HCT116 (cell line): Measurements from ENCODE around the gene ALDOA.

Experiments
- RAD21 ChIP-seq: IDR thresholded peaks from 2 replicates; pipeline ENCODE4 v1.6.1; 2012; ENCODE audit warnings: low read depth, mild to moderate bottlenecking
- TF ChIP-seq, protein P1 (sequence below), 3 experiments: fragments of 200-600 bp in 1 of 3; sonication (generic) in 1 of 3; IDR thresholded peaks in 2 of 3; conservative IDR thresholded peaks in 1 of 3; 2 replicates each; pipeline ENCODE4 v1.5.1; 2012 to 2017; ENCODE audit warnings: low read depth in 2 of 3, low read length in 2 of 3, antibody characterized with exemption in 1 of 3, borderline replicate concordance in 1 of 3, control low read depth in 1 of 3, mild to moderate bottlenecking in 1 of 3, mixed read lengths in 1 of 3, mixed run types in 1 of 3, moderate library complexity in 1 of 3; ENCODE audit not compliant: insufficient read depth in 1 of 3

DNA sequence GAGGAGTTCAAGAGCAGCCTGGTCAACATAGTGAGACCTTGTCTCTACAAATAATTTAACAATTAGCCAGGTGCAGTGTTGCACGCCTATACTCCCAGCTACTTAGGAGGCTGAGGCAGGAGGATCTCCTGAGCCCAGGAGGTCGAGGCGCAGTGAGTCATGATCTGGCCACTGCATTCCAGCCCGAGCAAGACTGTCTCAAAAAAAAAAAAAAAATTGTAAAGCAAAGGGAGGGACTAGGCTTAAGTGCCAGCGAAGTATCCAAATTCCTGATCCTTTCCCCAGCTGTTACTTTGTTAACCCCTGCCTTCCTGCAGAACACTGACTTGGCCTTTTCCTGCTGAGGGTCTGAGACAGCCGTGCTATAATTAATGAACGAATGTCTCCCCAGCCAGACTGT, 45.1 kb downstream of the ALDOA start:
- TF ChIP-seq, protein P1, sequence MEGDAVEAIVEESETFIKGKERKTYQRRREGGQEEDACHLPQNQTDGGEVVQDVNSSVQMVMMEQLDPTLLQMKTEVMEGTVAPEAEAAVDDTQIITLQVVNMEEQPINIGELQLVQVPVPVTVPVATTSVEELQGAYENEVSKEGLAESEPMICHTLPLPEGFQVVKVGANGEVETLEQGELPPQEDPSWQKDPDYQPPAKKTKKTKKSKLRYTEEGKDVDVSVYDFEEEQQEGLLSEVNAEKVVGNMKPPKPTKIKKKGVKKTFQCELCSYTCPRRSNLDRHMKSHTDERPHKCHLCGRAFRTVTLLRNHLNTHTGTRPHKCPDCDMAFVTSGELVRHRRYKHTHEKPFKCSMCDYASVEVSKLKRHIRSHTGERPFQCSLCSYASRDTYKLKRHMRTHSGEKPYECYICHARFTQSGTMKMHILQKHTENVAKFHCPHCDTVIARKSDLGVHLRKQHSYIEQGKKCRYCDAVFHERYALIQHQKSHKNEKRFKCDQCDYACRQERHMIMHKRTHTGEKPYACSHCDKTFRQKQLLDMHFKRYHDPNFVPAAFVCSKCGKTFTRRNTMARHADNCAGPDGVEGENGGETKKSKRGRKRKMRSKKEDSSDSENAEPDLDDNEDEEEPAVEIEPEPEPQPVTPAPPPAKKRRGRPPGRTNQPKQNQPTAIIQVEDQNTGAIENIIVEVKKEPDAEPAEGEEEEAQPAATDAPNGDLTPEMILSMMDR (IDR thresholded peaks at IDR 0.05 in 2 of 3, conservative IDR thresholded peaks at IDR 0.05 in 1 of 3; ENCODE audit: borderline replicate concordance in 1 of 3, insufficient read depth in 1 of 3, low read depth in 2 of 3, low read length in 2 of 3), result no peak
- no peak for TF ChIP-seq RAD21
